IPS-NIHi11 (cell line): ENCODE results near the gene PCDH18.
A peak's percentile ranks its signal among the peaks of the same experiment; 100 is the strongest.
"Not testable (repeated sequence)": the region's sequence is repeated elsewhere in the genome, so short reads cannot be mapped to it uniquely, and the experiment has no call there.

Experiments
- DNase-seq: peaks from one replicate; pipeline ENCODE4 v3.0.0; 2012; ENCODE audit warnings: mixed read lengths, low spot score

The PCDH18 gene

GRCh38 chr4:137529432-137529831 is 2.9 kb downstream of the PCDH18 start:
- DNase-seq: no peak

- DNase-seq: no peak
These were observed 3.6 kb downstream of the PCDH18 start for GRCh38 chr4:137528673-137529072.

GRCh38 chr4:137526681-137527080 is 5.6 kb downstream of the PCDH18 start:
- DNase-seq: no peak

DNA sequence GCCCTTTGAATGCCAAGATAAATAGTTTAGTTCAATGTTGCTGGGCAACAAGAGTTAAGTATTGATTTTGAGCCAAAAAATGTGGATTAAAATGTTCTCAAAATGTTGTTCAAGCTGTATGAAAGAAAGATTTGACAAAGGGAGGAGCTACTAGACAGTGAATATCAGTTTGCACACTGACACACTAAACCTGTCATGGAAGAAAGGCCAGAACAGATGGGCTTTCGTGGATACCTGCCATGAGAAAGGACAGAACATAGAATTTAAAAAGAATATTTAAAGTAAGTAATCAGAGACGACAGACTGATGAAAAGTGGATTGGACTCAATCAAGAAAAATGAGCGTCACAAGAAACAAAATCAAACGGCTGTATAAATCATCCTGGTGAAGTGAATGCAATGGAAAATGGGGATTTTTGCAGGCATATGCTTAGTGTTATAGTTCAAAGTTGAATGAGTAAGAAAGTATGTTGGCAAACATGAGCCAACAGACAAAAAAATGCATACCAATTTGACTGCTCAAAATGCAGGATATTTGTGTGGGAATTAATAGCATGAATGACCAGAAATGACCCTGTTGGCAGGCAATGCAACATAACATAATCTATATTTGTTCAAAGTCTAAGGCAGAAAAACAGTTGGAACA is 7.4 kb downstream of the PCDH18 start:
- DNase-seq: no peak

GRCh38 chr4:137523329-137523728 is 9.0 kb downstream of the PCDH18 start:
- DNase-seq: no peak

- DNase-seq: no peak
These were observed 11.2 kb downstream of the PCDH18 start for GRCh38 chr4:137521053-137521452.

DNA sequence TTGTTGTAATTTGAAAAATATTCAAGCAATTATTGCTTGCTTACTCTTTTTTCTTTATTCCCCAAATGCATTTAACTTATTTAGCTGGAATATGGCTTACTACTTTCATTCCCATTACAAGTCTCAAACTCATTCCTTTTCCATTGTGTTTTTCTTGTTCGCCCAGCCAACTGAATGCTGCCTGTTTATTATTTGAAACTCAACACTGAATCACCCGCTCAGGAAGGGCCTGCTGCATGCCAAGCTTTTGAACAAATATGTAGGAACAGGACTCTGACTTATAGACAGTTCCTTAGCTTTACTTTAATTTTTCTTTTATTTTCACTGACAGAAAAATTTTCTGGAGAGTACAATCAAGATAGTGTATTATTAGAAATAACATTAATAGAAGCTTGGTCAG is 12.9 kb downstream of the PCDH18 start:
- no peak for DNase-seq

DNA sequence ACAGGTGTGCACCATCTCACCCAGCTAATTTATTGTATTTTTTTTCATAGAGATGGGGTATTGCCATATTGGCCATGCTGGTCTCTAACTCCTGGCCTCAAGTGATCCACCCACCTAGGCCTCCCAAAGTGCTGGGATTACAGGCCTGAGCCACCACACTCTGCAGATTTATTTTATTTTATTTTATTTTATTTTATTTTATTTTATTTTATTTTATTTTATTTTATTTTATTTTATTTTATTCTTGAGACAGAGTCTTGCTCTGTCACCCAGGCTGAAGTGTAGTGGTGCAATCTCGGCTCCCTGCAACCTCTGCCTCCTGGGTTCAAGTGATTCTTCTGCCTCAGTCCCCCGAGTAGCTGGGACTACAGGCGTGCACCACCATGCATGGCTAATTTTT is 15.0 kb downstream of the PCDH18 start:
- DNase-seq: not testable (repeated sequence)

DNA sequence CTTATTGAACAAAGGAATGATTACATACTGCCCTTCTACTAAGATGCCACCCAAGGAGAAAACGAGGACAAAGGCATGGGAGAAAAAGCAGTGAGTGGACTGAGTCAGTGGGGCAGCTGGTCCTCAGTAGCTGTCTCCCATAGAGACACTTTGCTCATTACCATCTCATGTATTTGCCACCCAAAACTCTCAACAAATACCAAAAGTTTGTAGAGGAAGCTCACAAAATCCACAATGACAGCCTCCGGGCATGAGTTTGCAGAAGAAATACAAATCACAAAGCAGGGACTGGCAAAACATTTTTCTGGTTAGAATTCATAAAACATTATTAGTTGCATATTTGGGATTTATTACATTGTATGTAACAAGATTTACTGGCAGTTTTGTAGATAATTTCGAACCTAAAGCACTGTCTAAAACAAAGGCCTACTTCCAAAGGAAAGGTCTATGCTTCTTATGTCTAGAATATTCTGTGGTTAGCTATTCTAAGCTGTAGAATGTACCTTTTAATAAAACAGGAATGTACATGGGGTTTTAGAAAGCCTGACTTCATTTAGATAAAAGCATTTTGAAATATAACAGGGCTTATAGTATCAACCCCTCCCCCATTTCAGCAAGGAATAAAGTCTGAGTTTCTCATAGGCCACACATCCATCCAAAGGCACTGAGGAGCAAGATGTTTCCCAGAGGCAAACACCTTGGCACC is 17.7 kb downstream of the PCDH18 start:
- DNase-seq: no peak

DNA sequence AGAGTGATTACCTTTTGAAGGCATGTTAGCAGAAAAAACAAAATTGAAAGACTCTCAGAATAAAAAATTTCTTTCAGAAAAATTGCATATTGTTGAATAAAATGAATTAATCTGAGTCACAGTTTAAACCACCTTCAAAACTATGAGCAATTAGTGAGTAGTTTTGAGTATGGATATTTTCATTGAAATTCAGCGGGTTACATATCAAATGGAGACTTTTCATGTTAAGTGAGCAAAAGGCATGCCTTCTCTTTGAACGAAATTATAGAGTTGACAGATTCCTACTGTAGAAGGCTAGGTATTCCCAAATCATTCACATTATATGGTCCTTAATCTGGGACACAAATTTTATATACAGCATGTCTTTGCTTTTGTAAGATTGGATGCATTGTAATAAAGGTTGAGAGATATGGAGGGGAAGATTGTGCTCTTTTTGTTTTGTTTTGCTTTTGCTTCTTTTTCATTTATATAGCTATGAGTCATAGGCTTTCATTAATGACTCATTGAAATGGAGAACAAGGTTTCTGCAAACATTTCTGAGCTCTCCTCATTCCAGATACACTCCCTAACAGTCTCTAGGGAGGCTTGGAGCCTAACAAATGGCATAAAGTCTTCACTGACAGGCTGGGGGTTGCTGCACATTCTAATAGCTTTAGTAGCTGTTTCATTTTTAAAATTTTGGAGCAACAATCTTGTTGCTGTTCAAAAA is 21.6 kb downstream of the PCDH18 start:
- peak; percentile 44 for DNase-seq

- no peak for DNase-seq
These were observed 22.4 kb downstream of the PCDH18 start for GRCh38 chr4:137509855-137510282.

DNA sequence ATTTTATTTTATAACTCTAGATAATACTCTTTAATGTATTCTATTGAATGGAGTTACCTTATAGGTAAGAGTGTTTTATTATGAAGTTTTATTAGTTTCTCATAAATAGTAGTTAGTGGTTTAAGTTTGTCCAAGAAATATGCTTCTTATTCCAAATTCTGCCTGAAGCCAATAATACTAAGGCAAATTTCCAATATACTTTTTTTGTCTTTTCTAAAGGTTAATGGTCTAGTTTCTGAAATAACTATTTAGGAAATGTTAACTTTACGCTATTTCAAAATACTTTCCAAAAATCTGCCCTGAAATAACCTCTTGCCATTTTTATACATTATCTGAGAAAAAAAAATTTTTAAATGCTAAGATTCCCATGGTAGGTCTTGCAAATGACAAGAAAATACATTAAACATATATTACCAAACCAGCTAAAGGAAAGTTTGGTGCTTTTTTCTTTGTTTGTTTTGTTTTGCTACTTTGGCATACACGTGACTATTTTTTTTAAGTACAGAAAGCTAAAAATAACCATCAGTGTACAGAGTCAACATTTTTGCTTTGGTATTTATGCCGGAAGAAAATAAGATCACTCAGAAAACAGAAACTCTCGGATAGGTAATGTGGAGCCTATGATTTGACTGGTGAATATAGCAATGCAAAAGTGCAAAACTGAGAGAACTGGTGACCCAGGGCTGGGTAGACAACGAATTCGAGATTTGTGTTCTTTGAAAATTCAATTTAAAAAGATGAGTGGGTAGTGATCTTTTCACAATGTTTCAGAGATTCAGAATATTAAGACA is 29.8 kb downstream of the PCDH18 start:
- no peak for DNase-seq

- DNase-seq: not testable (repeated sequence)
These were observed 36.0 kb downstream of the PCDH18 start for GRCh38 chr4:137496267-137496666.

- DNase-seq: no peak
These were observed 36.7 kb downstream of the PCDH18 start for GRCh38 chr4:137495578-137495977.

DNA sequence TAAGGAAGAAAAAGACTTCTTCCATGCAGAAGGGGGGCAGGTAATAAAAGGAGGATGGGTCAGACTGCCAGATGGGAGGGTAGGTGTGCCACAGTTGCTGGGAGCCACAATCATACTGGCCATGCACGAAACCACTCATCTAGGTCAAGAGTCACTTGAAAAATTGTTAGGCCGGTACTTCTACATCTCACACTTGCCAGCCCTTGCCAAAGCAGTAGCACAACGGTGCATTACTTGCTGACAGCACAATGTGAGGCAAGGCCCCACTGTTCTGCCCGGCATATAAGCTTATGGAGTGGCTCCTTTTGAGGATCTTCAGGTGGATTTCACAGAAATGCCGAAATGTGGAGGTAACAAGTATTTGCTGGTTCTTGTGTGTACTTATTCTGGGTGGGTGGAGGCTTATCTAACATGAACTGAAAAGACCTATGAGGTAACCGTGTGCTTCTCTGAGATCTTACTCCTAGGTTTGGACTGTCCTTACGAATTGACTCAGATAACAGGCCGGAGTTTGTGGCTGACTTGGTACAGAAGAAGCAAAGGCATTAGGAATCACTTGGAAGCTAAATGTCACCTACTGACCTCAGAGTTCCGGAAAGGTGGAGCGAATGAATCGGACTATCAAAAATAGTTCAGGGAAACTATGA is 48.9 kb downstream of the PCDH18 start:
- DNase-seq: not testable (repeated sequence)

GRCh38 chr4:137479657-137480056 is 52.6 kb downstream of the PCDH18 start:
- DNase-seq: not testable (repeated sequence)

- no peak for DNase-seq
These were observed 55.9 kb downstream of the PCDH18 start for GRCh38 chr4:137476345-137476744.

DNA sequence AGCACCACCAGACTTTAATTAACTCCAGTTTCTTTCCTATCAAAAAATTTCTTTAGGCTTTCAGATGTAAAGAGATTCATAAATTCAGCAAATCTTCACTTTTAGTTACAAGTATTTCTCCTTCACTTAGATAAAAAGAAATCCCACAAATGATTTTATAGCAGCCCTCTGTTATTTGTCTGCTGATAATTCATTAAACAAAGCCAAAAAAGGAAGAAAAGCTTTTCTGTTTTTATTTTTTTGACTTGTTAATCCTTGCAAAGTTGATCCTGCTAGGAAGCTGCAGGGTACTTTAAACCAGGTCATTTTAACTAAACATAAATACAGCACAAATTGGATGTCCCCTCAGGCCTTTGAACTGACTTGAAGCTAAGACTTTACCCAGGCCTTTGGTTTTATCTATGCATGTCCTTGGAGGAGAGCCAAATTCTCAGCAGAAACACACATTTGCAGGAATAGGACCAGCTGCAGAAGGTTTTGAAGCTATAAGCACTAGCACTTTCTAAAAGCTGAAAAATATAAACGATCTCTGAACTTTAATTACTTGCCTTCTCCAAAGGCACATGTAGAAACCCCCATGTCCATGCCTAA is 57.5 kb downstream of the PCDH18 start:
- DNase-seq: no peak

- no peak for DNase-seq
These were observed 60.4 kb downstream of the PCDH18 start for GRCh38 chr4:137471895-137472294.

DNA sequence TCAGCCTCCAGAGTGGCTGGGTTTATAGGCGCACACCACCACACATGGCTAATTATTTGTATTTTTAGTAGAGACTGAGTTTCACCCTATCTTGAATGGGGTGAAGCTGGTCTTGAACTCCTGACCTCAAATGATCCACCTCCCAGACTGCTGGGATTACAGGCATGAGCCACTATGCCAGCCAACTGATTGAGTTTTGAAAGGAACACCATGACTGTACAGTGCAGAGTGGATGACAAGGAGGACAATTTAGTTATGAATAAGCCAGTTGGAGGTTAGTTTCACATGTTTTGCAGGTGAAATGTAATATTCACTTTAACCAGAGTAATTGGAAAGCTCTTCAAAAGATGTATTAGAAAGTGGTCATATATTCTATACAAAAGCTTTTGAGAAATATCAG is 60.8 kb downstream of the PCDH18 start:
- DNase-seq: no peak

DNA sequence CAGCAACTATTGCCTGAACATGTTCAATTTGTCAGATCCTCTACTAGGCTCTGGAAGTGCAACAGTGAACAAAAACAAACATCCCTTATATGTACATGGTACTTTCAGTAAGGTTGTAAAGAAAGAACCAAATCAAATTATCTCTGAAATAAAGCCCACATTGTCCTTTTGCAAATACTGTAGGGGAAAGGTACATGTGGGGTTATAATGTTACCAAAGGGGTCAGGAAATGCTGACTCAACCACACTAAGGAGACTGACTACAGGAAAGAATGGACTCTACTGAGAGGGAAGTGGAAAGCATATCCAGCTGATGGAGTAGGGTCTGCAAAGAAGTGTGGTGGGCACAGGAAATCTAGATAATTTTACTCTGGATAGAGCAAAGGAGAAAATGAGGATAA is 61.5 kb downstream of the PCDH18 start:
- no peak for DNase-seq
